ENCODE results near the gene BOLA2B. TPM values are rescaled to one million over a fixed set of nuclear protein-coding genes. Genes with fewer than 3 reads are reported as not detected.
"Not testable (repeated sequence)": the region's sequence is repeated elsewhere in the genome, so short reads cannot be mapped to it uniquely, and the experiment has no call there.

BOLA2B gene
- total RNA-seq, 1 donor from 2014 or later, result 235 TPM

DNA sequence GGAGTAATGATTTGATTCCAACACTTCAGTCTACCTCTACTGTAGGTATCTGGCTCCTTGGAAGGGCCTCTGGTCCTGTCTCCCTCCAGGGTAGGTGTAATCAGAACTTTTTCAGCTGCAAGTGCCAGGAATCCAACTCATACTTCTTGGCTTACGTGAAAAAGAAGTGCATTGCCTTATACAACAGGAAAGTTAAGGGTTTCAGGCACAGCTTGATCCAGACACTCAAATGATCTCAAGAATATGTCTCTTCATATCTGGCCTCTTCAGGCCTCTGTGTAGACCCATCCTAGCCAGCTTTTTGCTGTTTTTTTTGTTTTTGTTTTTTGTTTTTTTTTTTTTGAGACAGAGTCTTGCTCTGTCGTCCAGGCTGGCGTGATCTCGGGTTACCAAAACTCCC, 14.3 kb downstream of the BOLA2B start:
- DNase-seq (ENCODE audit: low read depth), result no peak
- no peak for TF ChIP-seq CTCF (IDR thresholded peaks at IDR 0.05; ENCODE audit: insufficient read depth, low read length, severe bottlenecking)
- FAIRE-seq, result no peak
- Histone ChIP-seq H3K27me3 (ENCODE audit: control insufficient read depth, insufficient read depth, low read length) (no peaks in the 10 kb centered on the region), H3K36me3 (ENCODE audit: control insufficient read depth, insufficient read depth, low read length) (no peaks in the 10 kb centered on the region), H3K4me3 (ENCODE audit: low read depth, low read length) (no peak overlapping the region)

- DNase-seq (ENCODE audit: low read depth); H3K27me3 ChIP-seq (ENCODE audit: control insufficient read depth, insufficient read depth, low read length); H3K36me3 ChIP-seq (ENCODE audit: control insufficient read depth, insufficient read depth, low read length); FAIRE-seq; H3K4me3 ChIP-seq (ENCODE audit: low read depth, low read length): not testable (repeated sequence)
Observed at GRCh38 chr16:30176876-30177275, 16.6 kb downstream of the BOLA2B start.

- TF ChIP-seq CTCF (IDR thresholded peaks at IDR 0.05; ENCODE audit: insufficient read depth, low read length, severe bottlenecking), result no peak
- H3K4me3 ChIP-seq (ENCODE audit: low read depth, low read length), result no peak overlapping the region
- DNase-seq (ENCODE audit: low read depth) (no peak), FAIRE-seq (no peak)
- no peaks in the 10 kb centered on the region for H3K36me3 ChIP-seq (ENCODE audit: control insufficient read depth, insufficient read depth, low read length)
- no peaks in the 10 kb centered on the region for H3K27me3 ChIP-seq (ENCODE audit: control insufficient read depth, insufficient read depth, low read length)
Observed at GRCh38 chr16:30173054-30173453, 20.4 kb downstream of the BOLA2B start.

DNA sequence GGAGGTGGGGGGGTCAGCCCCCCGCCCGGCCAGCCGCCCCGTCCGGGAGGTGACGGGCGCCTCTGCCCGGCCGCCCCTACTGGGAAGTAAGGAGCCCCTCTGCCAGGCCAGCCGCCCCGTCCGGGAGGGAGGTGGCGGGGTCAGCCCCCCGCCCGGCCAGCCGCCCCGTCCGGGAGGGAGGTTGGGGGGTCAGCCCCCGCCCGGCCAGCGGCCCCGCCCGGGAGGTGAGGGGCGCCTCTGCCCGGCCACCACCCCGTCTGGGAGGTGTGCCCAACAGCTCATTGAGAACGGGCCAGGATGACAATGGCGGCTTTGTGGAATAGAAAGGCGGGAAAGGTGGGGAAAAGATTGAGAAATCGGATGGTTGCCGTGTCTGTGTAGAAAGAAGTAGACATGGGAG, 23.3 kb downstream of the BOLA2B start:
- DNase-seq (ENCODE audit: low read depth); H3K27me3 ChIP-seq (ENCODE audit: control insufficient read depth, insufficient read depth, low read length); H3K36me3 ChIP-seq (ENCODE audit: control insufficient read depth, insufficient read depth, low read length); H3K4me3 ChIP-seq (ENCODE audit: low read depth, low read length); FAIRE-seq: not testable (repeated sequence)

DNA sequence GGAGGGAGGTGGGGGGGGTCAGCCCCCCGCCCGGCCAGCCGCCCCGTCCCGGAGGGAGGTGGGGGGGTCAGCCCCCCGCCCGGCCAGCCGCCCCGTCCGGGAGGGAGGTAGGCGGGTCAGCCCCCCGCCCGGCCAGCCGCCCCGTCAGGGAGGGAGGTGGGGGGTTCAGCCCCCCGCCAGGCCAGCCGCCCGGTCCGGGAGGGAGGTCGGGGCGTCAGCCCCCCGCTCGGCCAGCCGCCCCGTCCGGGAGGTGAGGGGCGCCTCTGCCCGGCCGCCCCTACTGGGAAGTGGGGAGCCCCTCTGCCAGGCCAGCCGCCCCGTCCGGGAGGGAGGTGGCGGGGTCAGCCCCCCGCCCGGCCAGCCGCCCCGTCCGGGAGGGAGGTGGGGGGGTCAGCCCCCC, 24.1 kb downstream of the BOLA2B start:
- FAIRE-seq; H3K4me3 ChIP-seq (ENCODE audit: low read depth, low read length); H3K27me3 ChIP-seq (ENCODE audit: control insufficient read depth, insufficient read depth, low read length); H3K36me3 ChIP-seq (ENCODE audit: control insufficient read depth, insufficient read depth, low read length); DNase-seq (ENCODE audit: low read depth): not testable (repeated sequence)

DNA sequence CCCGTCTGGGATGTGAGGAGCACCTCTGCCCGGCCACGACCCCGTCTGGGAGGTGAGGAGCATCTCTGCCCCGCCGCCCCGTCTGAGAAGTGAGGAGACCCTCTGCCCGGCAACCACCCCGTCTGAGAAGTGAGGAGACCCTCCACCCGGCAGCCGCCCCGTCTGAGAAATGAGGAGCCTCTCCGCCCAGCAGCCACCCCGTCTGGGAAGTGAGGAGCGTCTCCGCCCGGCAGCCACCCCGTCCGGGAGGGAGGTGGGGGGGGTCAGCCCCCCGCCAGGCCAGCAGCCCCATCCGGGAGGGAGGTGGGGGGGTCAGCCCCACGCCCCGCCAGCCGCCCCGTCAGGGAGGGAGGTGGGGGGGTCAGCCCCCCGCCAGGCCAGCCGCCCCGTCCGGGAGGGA, 24.7 kb downstream of the BOLA2B start:
- DNase-seq (ENCODE audit: low read depth); H3K27me3 ChIP-seq (ENCODE audit: control insufficient read depth, insufficient read depth, low read length); H3K4me3 ChIP-seq (ENCODE audit: low read depth, low read length); FAIRE-seq; H3K36me3 ChIP-seq (ENCODE audit: control insufficient read depth, insufficient read depth, low read length): not testable (repeated sequence)

- TF ChIP-seq CTCF (IDR thresholded peaks at IDR 0.05; ENCODE audit: insufficient read depth, low read length, severe bottlenecking), result no peak
- no peak overlapping the region for H3K4me3 ChIP-seq (ENCODE audit: low read depth, low read length)
- DNase-seq (ENCODE audit: low read depth) (no peak), FAIRE-seq (no peak)
- no peaks in the 10 kb centered on the region for H3K36me3 ChIP-seq (ENCODE audit: control insufficient read depth, insufficient read depth, low read length)
- no peaks in the 10 kb centered on the region for H3K27me3 ChIP-seq (ENCODE audit: control insufficient read depth, insufficient read depth, low read length)
Observed at GRCh38 chr16:30166202-30166902, 27.1 kb downstream of the BOLA2B start.

- no peak for DNase-seq (ENCODE audit: low read depth)
- no peak overlapping the region for H3K4me3 ChIP-seq (ENCODE audit: low read depth, low read length)
- no peaks in the 10 kb centered on the region for H3K27me3 ChIP-seq (ENCODE audit: control insufficient read depth, insufficient read depth, low read length)
- no peak for FAIRE-seq
- no peak for TF ChIP-seq CTCF (IDR thresholded peaks at IDR 0.05; ENCODE audit: insufficient read depth, low read length, severe bottlenecking)
- H3K36me3 ChIP-seq (ENCODE audit: control insufficient read depth, insufficient read depth, low read length), result no peaks in the 10 kb centered on the region
Observed at GRCh38 chr16:30163538-30163937, 29.9 kb downstream of the BOLA2B start.
